Colonic mucosa (tissue), 4 donors: ENCODE measurements around the gene SMG9. TPM values are rescaled to one million over a fixed set of nuclear protein-coding genes. Genes with fewer than 3 reads are reported as not detected.
"Not testable (repeated sequence)": the region's sequence is repeated elsewhere in the genome, so short reads cannot be mapped to it uniquely, and the experiment has no call there.

Experiments
- DNase-seq: peaks from one replicate; pipeline ENCODE4 v3.0.0-alpha.2; 2020
- H3K27ac ChIP-seq: fragments of 200-600 bp; one replicate; pipeline ENCODE4 v1.8.0; 2021
- H3K27me3 ChIP-seq: fragments of 200-600 bp; one replicate; pipeline ENCODE4 v1.8.0; 2021
- H3K36me3 ChIP-seq: fragments of 200-600 bp; one replicate; pipeline ENCODE4 v1.8.0; 2021
- H3K4me1 ChIP-seq: fragments of 200-600 bp; one replicate; pipeline ENCODE4 v1.8.0; 2021; ENCODE audit warnings: mild to moderate bottlenecking
- H3K4me3 ChIP-seq: fragments of 200-600 bp; one replicate; pipeline ENCODE4 v1.8.0; 2021
- H3K9ac ChIP-seq, 2 donors: one replicate each; pipeline ENCODE4 v1.7.0; 2013; ENCODE audit warnings: control low read depth in 2 of 2, low read depth in 2 of 2, low read length in 2 of 2
- H3K9me3 ChIP-seq: fragments of 200-600 bp; one replicate; pipeline ENCODE4 v1.8.0; 2021
- CTCF ChIP-seq: fragments of 200-600 bp; IDR thresholded peaks from one replicate; pipeline ENCODE4 v1.8.0; 2022; ENCODE audit warnings: antibody characterized with exemption, mild to moderate bottlenecking
- intact Hi-C: fragments of 100-400 bp; cut with DNase I; formaldehyde crosslinking; loops from one replicate; pipeline ENCODE4 v1.14.1; 2022
- total RNA-seq, 2 donors: library from RNA; stranded (reverse); fragmentation: NEBNext Ultra II Directional in 1 of 2; extraction: Animal tissue kit (Norgen Biotek cat#: 25700) in 1 of 2; gene quantifications; one replicate each; pipeline ENCODE4 v1.2.1, GENCODE V29; 2021
- donor health status: healthy.
- donor health status: DM: no; HTN: no; CAD: no.
- donor health status: DM: no; HTN: no; CAD: no.

The SMG9 gene
- total RNA-seq, 2 donors from 2014 or later: 30.1 to 66.6 TPM

DNA sequence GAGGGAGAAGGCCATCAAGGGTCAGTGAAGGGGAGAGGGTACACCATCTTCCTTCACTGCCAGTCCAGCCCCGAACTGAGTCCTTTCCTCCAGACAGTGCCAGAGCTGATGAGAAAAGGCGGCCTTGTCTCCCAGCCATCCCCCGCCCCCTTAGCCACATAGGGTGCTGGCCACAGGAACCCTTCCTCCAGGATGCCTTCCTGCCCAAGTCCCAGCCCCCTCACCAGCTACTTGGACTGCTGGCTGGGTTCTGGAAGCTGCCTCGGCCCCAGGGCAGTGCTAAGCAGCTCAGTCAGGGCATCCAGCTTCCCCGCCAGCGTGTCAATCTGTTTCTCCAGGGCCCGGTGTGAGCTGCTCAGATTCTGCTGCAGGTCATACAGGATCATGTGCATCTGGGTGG lies 12.6 kb upstream of the SMG9 start:
- intact Hi-C loops: no loop called here
- Histone ChIP-seq H3K27ac (no peak overlapping the region), H3K4me3 (no peak overlapping the region), H3K9me3 (no peaks in the 10 kb centered on the region), H3K27me3 (no peaks in the 10 kb centered on the region), H3K36me3 (no peaks in the 10 kb centered on the region), H3K4me1 (peaks cover 44% of the 10 kb centered on the region), H3K9ac (peak overlapping the region in 1 of 2 donors; percentile 62)
- DNase-seq: no peak
- no peak for TF ChIP-seq CTCF

DNA sequence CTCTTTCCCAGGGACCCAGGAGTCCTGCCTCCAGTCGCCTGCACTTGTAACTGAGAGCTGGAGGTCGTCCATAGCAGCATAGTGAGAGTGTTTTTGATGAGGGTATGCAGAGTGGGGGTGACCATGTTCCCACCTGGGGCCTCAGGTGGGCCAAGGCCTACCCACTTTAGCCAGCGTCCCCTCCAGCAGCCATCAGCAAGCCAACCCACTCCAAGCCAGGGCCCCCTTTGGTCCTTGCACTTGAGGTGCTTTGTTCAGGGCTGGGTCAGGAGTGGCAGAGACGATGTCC lies 11.9 kb upstream of the SMG9 start:
- Histone ChIP-seq H3K27me3 (no peaks in the 10 kb centered on the region), H3K27ac (peak overlapping the region; percentile 74), H3K9me3 (no peaks in the 10 kb centered on the region), H3K4me3 (no peak overlapping the region), H3K36me3 (no peaks in the 10 kb centered on the region), H3K9ac (peak overlapping the region in 1 of 2 donors; percentile 62), H3K4me1 (peaks cover 44% of the 10 kb centered on the region)
- no peak for DNase-seq
- intact Hi-C loops: no loop called here
- TF ChIP-seq CTCF: no peak

DNA sequence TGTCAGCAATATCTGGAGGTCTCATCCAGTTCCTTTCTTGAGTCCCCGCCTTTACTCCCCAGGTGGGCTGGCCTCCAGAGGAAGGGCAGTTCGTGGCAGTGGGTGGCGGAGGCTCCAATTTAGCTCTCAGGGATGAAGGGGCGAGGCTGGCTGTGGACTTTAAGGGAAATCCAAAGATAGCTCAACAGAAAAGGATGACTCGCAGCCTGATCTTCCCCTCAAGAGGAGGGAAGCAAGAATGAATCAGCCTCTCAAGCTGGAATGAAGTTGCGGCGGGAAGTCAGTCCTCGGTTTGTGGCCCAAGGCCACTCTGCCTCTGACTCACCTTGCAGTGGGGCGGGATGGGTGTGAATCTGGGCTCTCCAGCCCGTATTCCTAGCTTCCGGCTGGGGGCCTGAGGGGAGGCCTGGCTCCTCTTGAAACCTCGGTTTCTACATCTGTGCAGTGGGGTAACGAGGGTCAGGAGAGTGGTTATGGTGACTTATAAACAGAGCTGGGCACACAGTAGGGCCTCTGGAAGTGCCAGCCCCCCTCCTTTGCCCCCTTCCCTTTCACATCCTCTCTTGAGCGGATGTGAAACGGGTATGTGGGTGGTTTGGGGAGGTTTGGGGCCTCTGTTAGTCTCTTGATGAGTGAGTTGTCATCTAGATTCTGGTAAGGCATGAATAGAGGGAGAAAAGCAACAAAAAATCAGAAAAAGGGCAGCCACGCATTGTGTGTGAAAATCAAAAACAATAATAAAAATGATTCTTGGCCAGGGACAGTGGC lies 10.5 kb upstream of the SMG9 start:
- no peaks in the 10 kb centered on the region for H3K9me3 ChIP-seq
- H3K9ac ChIP-seq: peak overlapping the region; percentile 12 to 54
- no peak for TF ChIP-seq CTCF
- H3K27ac ChIP-seq: peak overlapping the region; percentile 74
- H3K4me1 ChIP-seq: peaks cover 44% of the 10 kb centered on the region
- no peaks in the 10 kb centered on the region for H3K27me3 ChIP-seq
- intact Hi-C loops: no loop called here
- no peaks in the 10 kb centered on the region for H3K36me3 ChIP-seq
- DNase-seq: peak; percentile 72
- no peak overlapping the region for H3K4me3 ChIP-seq

- not testable (repeated sequence) for H3K4me3 ChIP-seq
- H3K4me1 ChIP-seq: peaks cover 40% of the 10 kb centered on the region
Observed at GRCh38 chr19:43764684-43765083, 9.9 kb upstream of the SMG9 start.

DNA sequence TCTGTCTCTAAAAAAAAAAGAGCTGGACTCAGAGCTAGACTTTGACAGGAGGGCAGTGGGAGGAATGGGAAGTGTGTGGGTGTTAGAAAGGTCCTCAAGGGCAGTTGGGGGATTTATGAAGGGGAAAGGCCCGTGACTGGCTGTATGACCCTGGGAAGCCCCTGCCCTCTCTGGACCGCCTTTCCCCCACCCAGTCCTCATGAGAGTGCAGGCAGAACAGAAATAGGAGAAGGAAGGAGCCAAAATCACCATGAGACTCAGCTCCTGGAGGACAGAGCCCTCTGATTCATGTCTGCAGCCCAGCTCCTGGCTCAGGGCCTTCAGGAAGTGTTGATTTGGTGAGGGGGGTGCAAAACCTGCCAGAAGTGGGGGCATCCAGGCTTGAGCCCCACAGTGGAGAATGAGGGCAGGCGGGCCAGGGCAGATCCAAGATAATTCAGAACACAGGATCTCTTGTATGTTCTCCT lies 8.7 kb upstream of the SMG9 start:
- Histone ChIP-seq H3K27ac (peak overlapping the region; percentile 41), H3K9me3 (no peaks in the 10 kb centered on the region), H3K9ac (peak overlapping the region in 1 of 2 donors; percentile 66), H3K36me3 (no peaks in the 10 kb centered on the region), H3K27me3 (no peaks in the 10 kb centered on the region), H3K4me1 (peaks cover 32% of the 10 kb centered on the region), H3K4me3 (no peak overlapping the region)
- no peak for TF ChIP-seq CTCF
- intact Hi-C loops: no loop called here
- no peak for DNase-seq

More at GRCh38 chr19:43764684-43765083, 9.9 kb upstream of the SMG9 start:
- peak overlapping the region; percentile 74 for H3K27ac ChIP-seq
- H3K27me3 ChIP-seq, H3K36me3 ChIP-seq, H3K9me3 ChIP-seq, intact Hi-C loops, DNase-seq: not testable (repeated sequence)
- peak overlapping the region in 1 of 2 donors; percentile 54 for H3K9ac ChIP-seq

- no peak overlapping the region for H3K9ac ChIP-seq
- no peak overlapping the region for H3K4me3 ChIP-seq
- no peak overlapping the region for H3K27ac ChIP-seq
- no peaks in the 10 kb centered on the region for H3K27me3 ChIP-seq
- H3K36me3 ChIP-seq: no peaks in the 10 kb centered on the region
- no peak for TF ChIP-seq CTCF
- H3K4me1 ChIP-seq: peaks cover 28% of the 10 kb centered on the region
- no peaks in the 10 kb centered on the region for H3K9me3 ChIP-seq
- intact Hi-C loops: no loop called here
- no peak for DNase-seq
Observed at GRCh38 chr19:43762814-43763213, 8.1 kb upstream of the SMG9 start.
